ENCODE results near the gene HPCAL1.

The HPCAL1 gene

DNA sequence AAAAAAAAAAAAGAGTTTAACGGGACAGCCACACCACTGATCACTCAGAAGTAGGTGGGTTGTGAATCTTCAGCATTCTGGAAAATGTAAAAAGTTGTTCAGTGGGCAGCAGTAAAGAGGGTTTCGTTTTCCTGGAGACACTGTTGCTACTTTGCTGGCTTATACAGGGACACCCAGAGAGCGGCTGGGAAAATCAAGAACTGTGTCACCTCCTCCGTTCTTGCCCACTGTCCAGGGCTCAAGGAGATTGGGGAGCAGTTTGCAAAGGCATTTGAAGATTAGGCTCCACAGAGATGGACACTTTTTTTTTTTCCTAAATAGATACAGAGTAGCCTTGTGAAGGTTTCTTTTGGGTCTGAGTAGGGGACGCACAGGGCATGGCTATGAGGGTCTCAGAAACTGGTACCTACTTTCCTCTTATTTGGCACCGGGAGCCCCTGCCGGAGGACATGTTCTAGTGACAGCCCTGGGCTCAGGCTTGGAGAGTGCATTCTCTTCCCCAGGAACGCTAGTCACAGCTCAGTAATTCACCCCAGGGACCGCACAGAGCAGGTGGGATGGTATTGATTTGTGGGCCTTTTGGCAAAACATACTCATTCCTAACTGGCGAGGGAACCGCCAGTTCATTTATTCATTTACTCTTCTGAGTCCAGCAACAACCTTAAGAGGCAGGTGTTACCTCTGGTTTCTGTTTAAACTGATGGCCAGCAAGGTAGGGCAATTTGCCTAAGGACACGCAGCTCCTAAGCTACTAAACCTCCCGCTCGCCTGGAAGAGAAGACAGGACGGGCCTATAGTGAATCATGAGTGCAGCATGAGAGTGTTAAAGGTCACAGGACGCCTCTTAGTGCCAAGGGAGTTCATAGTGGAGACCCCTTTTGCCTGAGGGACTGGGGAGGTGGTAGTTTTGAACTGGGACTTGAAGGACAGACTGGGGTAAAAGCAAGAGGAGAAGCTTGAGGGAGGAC, 53.1 kb downstream of the HPCAL1 start:
- no peak for DNase-seq (ENCODE audit: low read depth)

DNA sequence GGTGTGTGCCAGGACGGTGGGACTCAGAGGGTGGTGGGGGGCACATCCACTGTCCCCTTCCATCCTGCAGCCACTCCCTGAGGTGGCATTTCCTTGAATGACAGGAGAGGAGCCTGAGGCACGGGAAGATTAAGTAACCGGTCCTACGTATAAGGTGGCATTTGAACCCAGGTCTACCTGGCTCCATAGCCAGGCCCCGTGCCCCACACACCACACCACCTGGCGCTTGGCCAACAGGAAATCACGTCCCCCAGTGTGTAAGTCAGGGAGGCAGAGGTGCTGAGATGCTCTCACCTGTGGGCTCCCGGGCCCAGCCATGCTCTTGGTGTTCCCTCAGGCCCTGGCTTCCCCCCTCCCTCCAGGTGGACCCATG, 53.7 kb downstream of the HPCAL1 start:
- DNase-seq (ENCODE audit: low read depth) = no peak

DNA sequence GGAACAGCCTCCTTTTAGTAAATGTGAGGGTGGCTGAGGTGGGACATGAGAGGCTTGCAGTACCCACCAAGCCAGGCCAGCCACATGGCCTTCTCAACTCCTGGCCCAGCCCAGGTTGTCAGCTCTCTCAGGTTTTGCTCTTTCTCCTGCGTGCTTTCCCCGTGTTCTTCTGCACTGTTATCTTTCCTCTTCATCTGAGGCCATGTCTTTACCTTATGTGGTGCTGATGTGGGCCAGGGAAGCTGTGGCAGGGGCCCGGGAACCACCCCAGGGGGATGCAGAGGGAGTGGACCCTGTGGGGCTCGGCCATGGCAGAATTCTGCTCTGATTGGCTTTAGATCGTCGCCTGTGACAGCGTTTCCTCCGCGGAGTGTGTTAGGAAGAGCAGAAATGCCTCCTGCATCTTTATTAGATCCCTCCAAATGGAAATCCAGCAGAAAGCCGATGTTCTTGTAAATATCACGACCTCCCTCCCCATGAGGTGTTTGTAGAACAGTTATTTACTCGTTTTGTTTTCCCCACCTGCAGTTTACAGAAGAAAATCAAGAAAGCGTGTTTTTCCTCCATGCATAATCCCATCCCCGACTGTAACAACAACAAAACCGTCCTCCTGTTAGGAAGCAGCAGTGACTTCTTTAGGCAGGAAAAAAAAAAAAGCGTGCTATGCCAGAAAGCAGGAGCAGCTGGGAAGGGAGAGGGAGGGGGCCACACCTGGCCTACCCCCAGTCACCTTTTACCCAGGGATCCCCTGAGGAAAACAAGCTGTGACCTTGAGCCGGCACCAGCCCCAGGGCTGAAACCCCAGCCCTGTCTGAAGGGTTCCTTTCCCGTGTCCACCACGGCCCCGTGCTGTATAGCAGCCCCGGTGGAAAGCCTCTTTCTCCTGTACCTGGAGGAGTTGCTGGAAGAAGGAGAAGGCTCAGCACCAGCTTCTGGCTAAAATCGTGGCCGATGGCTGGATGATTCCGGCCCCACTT, 54.8 kb downstream of the HPCAL1 start:
- DNase-seq (ENCODE audit: low read depth) = no peak

DNA sequence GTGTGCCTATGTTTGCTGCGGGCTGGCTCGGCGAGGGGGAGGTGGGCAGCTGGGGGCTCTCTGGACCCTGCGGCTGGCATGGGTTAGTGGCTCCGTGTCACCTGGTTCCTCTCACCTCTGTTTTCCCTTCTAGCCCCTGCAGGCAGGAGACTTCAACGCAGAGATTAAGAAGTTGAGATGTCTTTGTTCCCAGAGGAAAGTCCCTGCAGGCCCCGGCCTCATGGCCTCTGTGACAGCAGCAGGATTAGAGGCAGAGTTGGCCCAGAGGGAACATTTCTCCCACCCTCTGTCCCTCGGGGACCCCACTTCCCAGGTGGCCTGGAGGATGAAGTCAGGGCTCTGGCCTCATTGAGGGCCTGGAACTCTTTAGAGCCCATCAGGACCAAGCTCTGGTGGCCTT, 56.5 kb downstream of the HPCAL1 start:
- no peak for DNase-seq (ENCODE audit: low read depth)

DNA sequence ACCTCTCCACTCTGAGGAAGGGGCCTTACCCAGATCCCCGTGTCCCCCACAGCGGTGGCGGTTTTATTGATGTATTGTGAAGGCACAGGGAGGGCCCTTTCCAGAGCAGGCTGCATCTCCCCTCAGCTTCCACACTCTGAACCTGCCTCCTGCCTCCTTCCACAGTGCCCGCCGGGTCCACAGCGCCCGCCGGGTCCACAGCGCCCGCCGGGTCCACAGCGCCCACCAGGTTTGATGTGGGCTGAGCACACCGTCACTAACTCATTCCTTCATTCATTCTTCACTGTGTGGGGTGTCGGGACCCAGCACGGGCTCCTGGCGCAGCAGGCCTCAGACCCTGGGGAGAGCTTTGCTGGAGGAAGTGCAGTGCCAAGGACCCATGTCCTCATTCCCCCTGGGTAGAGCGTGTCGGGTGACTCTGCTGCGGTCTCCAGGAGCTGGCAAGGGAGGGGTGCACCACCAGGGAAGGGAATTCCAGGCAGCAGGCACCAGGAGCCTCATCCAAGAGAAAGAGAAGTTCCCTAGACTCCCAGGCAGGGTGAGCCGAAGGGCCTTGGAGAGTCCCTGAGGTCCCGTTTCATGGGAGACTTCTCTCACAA, 57.1 kb downstream of the HPCAL1 start:
- DNase-seq (ENCODE audit: low read depth) = no peak

DNA sequence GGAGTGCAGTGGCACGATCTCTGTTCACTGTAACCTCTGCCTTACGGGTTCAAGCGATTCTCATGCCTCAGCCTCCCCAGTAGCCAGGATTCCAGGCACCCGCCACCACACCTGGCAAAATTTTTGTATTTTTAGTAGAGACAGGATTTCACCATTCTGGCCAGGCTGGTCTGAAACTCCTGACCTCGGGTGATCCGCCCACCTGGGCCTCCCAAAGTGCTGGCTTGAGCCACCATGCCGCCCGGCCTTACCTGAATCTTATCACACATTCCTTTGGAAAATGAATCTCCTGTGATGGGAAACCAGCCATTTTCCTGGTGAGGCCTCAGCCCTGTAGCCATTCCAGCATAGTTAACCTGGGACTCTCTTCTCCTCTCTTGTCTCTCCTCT, 57.8 kb downstream of the HPCAL1 start:
- DNase-seq (ENCODE audit: low read depth) = no peak

DNA sequence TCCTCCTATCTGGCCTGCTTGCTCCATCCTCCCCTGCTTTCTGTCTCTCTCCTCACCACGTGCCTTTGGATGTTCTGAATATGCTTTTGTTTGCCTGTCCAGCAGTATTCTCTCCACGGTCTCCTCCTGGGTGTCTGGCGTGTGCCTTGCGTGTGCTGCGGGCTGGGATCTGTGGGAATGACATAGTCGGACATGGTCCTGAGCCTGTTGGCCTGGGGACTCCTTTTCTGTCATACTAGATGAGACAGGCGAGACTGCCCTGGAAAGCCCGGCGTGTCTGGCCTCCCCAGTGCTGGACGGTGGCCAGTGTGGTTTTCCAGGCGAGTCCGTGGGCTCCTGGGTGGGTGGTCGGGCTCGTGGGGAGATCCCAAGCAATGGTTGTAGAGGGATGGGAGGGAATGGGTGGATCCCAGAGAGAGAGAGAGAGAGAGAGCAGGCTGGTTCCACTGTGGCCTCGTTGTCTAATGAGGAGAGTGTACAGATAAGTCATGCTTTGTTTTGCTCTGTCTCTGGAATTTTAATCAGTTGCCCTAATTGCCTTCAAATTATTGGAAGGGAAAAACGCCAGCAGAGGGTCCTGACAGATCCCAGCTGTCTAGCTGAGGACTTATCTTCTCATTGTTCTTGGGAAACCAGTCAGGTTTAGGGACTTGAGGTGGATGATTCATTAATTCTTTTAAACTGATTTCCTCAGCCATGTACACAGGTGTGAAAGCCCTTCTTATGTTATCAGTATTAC, 58.3 kb downstream of the HPCAL1 start:
- DNase-seq (ENCODE audit: low read depth) = no peak

DNA sequence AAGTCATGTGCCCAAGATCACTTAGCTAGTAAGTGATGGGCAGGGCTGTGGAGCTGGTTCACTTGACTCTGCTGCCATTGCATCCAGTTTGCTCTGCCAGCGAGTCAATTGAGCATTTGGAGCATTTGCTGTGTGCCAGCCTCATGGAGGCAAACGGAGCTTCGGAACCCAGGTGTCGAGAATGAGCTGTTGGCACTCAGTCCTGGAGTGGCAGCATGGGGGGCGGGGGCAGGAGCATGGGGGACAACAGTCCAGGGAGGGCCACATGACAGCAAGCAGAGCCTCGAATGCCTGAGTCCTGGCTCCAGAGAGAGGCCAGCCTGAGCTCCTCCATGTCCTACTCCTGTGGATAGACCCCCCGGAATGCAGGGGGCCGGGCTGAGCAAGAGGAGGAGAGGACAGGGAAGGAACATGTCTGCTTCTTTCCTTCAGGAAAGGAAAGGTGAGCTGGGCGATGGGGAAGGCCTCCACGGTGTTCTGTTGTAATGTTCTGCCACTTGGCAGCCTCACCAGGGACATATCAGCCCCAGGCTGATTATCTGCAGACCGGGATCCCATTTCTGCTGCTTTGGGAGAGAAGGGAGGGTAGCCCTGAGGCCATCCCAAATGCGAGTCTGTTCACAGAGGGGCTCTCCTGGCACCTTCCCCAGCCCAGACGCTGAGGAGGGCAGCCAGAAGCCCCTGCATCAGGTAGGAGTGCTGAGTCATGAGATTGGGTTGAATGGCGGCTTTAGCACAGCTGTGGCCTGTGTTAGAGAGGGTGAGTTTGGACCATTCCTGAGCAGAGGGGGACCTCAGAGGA, 59.6 kb downstream of the HPCAL1 start:
- DNase-seq (ENCODE audit: low read depth) = no peak

DNA sequence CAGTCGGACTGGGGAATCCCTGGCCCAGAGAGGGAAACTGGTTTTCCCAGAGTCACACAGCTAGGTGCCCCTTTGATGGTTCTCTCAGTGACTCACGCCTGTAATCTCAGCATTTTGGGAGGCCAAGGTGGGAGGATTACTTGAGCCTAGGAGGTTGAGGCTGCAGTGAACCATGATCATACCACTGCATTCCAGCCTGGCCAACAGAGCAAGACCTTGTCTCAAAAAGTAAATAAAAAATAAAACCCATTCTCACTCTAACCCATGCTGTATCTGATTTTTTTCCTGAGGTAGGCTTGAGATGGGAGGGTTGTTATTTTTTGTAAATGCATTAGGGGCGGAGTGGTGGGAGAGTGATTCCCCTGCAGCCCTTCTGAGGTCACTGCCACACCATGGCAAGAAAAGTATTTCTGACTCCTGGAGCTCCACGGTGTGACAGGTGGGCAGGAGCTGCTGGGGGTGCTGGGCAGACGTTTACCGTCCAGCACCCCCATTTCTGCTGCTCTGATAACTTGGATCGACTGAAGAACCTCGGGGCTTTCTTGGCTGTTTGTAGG, 60.3 kb downstream of the HPCAL1 start:
- DNase-seq (ENCODE audit: low read depth) = no peak

DNA sequence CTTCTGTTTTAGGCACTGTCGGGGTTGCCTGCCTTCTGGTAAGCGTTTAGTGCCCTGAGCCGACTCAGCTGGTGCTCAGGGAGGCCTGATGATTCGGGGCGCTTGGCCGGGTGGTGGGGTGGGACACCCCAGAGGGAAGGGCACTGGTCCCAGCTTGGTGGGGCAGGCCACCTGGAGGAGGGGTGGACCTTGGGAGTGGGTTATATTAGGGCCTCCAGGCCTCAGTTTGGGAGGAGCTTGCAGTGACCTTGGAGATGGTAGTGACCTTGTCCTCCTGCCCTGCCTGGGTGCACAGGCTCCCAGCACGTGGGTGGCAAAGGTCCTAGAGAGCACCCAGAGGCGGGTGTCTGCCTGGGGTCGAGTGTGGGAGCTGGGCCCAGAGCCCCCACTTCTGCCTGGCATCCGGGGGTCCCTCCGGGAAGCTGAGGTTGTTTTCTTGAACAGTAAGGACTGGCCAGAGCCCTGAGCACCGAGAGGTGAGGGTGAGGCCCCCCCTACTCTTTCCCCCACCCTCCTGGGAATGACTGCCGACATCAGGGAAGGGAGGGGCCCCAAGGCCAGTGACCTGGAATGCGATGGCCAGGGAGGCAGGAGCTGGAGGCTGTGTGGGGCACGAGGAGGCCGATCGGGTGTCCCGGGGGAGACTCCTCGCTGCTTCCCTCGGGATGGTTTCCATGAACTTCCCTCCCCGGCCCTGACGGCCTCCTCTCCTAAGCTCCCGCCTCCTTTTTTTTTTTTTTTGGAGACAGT, 61.3 kb downstream of the HPCAL1 start:
- no peak for DNase-seq (ENCODE audit: low read depth)

DNA sequence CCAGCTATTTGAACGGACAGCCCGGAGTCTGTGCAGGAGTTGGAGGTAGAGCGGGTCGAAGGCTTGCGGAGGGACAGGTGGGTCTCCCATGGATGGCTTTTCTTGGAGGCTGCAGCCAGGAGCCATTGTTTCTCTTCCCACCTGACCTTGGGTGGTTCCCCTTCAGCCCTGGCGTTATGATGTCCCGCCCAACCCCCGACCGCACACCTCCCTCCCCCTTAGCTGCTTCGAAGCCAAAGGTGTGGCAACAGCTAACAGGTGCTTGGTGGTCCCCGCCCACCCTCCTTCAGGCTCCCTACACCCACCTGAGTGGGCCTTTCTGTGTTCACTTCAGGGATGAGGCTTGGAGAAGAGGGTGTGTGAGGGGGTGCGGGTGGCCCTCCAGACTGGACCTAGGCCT, 62.7 kb downstream of the HPCAL1 start:
- DNase-seq (ENCODE audit: low read depth) = no peak

DNA sequence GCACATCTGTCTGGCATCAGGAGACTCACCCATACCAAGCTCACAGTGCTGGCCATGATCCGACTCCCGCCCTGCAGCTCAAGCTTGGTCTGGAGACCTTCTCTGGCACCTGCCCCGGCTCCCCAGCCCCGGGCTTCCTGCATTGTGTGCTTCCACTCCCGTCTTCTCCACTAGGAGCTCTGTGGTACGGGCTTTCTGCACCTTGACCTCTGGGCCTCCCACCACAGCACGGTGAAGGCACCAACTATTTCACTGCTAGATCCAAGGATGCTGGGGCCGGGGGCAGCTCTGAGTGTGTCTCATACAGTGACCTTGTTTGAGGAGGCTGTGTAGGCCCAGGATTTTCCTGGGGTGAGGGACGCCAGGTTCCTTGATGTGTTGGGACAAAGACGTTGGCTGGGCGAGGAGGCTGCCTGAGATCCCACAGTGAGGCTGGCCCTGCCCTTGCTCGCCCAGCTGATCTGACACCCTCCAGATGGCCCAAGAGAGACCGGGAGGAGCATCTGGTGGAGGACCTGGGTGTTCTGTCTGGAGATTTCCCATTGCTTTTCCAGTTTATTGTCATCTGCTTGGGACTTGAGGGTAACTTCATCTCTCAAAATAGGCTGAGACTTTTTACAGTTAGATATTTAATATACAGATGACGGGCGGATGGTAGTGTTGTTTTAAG, 64.0 kb downstream of the HPCAL1 start:
- no peak for DNase-seq (ENCODE audit: low read depth)

DNA sequence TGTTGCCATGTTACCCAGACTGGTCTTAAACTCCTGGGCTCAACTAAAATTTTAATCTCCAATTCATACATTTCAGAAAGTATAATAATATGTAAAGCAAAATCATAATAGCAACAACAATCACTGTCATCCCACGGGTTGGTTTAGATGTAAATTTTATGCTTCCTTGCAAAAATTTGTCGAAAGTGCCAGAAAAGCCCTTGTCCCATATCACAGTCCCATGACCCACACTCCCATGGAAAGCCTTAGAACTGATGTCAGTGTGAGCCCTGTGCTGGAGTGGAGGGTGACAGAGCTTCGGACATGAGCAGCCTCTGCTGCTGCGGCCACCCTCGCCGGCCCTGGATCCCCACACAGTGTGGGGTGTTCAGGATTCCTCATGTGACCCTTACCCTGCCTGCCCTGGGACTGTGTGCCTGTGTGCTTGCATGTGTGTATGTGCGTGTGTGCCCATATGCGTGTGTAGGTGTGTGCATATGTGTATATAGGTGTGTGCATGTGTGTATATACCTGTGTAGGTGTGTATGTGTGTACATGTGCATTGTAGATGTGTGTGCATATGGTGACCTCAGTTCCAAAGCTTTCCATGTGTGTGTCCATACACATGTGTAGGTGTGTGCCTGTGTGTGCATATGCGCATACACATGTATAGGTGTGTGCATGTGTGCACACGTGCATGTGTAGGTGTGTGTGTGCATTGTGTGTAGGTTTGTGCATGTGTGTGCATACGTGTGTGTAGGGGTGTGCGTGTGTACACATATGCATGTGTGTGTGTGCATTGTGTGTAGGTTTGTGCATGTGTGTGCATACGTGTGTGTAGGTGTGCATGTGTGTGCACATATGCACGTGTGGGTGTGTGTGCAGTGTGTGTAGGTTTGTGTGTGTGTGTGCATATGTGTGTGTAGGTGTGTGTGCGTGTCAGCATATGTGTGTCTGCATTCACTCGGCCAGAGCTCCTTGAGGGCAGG, 65.1 kb downstream of the HPCAL1 start:
- no peak for DNase-seq (ENCODE audit: low read depth)

DNA sequence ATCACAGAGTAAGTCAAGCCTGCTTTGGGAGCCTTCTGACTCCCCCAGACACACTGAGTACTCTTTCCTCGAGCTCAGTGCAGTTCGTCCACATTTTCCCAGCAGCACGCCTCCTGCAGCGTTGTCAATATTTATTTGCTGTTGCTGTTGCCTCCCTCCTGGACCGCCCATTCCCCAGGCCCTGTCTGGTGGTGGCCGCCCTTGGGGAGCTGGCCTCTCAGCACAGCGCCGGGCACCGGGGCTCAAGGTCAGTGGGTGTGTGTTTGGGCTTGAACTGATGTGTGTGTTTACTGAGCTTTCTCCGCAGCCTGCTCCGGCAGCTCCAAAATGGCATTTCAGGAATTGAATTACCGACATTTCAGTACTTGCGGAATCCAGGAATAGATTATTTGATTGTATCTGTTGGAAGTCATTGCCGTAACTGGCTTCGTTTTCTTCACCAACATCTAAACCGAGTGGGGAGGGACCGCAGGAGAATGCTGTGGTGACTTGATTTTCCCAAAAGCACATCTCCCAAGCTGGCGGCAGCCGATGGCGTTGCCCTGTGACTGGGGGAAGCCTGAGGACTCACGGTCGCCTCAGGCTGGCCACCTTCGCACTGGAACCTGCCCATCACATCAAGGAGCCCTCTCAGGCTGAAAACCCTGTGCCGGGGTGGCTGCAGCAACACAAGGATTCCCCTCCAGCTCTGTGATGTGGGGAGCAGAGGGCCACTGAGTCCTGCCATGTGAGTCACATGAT, 66.0 kb downstream of the HPCAL1 start:
- no peak for DNase-seq (ENCODE audit: low read depth)

DNA sequence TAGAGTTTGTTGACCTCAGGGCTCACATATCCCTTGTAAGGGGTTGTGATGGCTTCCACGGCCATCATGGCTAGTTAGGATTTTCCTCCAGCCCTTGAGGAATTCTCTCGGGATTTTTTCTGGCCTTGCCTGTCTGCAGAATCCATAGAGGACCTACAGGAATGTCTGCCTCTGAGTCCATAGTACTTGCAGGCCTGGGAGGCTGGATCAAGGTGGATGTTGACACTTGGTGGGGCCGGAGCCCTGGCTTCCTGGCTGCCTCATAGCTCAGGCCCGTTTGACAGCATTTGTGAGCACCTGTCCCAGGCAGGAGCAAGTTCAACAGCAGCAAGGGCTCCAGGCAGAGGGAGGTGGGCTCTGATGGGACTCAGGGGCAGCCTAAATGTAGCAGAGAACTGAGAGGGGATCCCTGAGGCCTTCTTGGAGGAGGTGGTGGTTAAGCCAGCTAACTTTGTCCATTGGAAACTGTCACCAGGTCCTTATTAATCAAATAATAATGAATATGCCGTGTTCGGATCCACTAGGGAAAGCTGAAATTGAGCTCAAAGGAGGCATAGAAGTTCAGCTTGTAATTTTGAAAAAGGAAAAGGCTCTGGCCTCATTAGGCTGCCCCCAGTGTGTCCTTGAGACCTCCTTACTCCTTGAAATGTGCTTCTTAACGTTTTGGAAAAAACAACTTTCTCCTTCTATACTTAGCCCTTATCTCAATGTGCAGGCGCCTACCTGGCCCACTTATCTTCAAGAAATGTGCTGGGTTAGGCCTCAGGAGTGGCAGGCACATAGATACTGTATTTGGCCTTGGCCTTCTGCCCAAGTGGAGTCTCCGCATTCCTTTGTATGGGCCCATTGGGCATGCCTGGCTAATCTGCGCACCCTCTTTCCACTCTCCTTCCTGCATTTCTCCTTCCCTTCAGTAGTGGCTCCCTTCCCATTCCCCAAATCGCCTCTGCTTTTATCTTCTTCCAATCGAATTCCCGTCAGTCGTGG, 66.9 kb downstream of the HPCAL1 start:
- no peak for DNase-seq (ENCODE audit: low read depth)

DNA sequence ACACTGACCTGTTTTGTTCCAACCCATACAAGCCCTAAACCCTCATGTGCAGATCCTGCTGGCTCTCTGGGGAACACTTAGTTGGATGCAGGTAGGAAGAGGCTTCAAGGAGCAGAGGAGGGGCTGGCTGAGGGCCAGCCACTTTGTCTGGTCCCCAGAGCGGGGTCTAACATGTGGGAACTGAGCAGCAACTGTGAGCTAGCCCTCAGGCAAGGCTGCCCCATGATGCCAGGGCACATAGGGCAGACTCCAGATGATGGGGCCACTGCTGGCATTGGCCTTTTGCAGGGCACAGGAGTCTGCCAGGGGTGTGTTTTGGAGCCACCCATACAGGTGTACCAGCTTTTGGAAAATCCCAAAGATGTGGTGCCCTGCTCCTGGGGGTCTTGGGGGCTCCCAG, 67.7 kb downstream of the HPCAL1 start:
- no peak for DNase-seq (ENCODE audit: low read depth)
